GM12878 (cell line): ENCODE measurements around the gene ARHGAP5. TPM values are rescaled to one million over a fixed set of nuclear protein-coding genes. Genes with fewer than 3 reads are reported as not detected.
A peak's percentile ranks its signal among the peaks of the same experiment; 100 is the strongest.

Source experiments
- ATAC-seq: fragments of 200-7000 bp; cut with Tn5 transposase; 3 replicates; pipeline ENCODE4 v1.9.1; 2020; ENCODE audit warnings: mild to moderate bottlenecking, moderate library complexity
- BruUV-seq: library from RNA; stranded (reverse); fragments of 400-500 nt; replicated peaks from 2 replicates; lab custom pipeline; 2021; lab: Mats Ljungman, UMichigan
- CTCF ChIA-PET: fragments of 300-600 bp; sonication (Branson Sonifier 250); formaldehyde crosslinking; extraction: SDS; loops from one replicate; lab custom pipeline; 2021; ENCODE audit warnings: inconsistent platforms; lab: Yijun Ruan, JAX
- POLR2A ChIA-PET: fragments of 350-600 bp; formaldehyde crosslinking; extraction: SDS; loops from one replicate; lab custom pipeline; 2021; ENCODE audit warnings: inconsistent platforms; lab: Charles Lee
- RAD21 ChIA-PET: fragments of 300-600 bp; sonication (Branson Sonifier 250); formaldehyde crosslinking; loops from one replicate; lab custom pipeline; 2023; ENCODE audit warnings: antibody characterized with exemption; ENCODE audit not compliant: unreplicated experiment; lab: Charles Lee
- SMC1A ChIA-PET: fragments of 300-600 bp; sonication (Branson Sonifier 250); formaldehyde crosslinking; loops from one replicate; lab custom pipeline; 2023; ENCODE audit not compliant: unreplicated experiment, uncharacterized antibody; lab: Charles Lee
- DNase-seq: peaks from one replicate; pipeline ENCODE4 v3.0.0-alpha.2; 2011; ENCODE audit warnings: low read depth, low spot score
- FAIRE-seq: peaks from 3 replicates; lab custom pipeline; 2011; peaks lifted over from hg19 to GRCh38; lab: Jason Lieb, UNC
- H2AFZ ChIP-seq: 2 replicates; pipeline ENCODE4 v1.6.0; 2011; ENCODE audit warnings: low read depth, low read length, control low read depth; ENCODE audit not compliant: control insufficient read depth
- H3K27ac ChIP-seq: 2 replicates; pipeline ENCODE4 v1.5.1; 2011; ENCODE audit warnings: control low read depth; ENCODE audit not compliant: control insufficient read depth, insufficient read depth
- H3K27me3 ChIP-seq, 2 experiments: replicated peaks in 1 of 2; 2 replicates each; pipeline versions ENCODE4 v1.6.0 to v1.6.1; 2011; ENCODE audit warnings: low read length in 1 of 2; ENCODE audit not compliant: control insufficient read depth in 2 of 2, insufficient read depth in 2 of 2
- H3K36me3 ChIP-seq, 2 experiments: 2 replicates each; pipeline ENCODE4 v1.5.1; 2011; ENCODE audit warnings: low read length in 1 of 2; ENCODE audit not compliant: control insufficient read depth in 2 of 2, insufficient read depth in 2 of 2
- H3K4me1 ChIP-seq: 2 replicates; pipeline ENCODE4 v1.6.1; 2011; ENCODE audit warnings: mild to moderate bottlenecking, low read length, moderate library complexity, mixed read lengths; ENCODE audit not compliant: control insufficient read depth, insufficient read depth
- H3K4me2 ChIP-seq: 2 replicates; pipeline ENCODE4 v1.6.0; 2011; ENCODE audit warnings: control low read depth; ENCODE audit not compliant: control insufficient read depth, insufficient read depth
- H3K4me3 ChIP-seq: fragments of 200-600 bp; sonication (generic); 2 replicates; pipeline ENCODE4 v1.5.1; 2016
- H3K79me2 ChIP-seq: 2 replicates; pipeline ENCODE4 v1.6.0; 2011; ENCODE audit warnings: low read length; ENCODE audit not compliant: control insufficient read depth, insufficient read depth
- H3K9ac ChIP-seq: 2 replicates; pipeline ENCODE4 v1.8.0; 2011; ENCODE audit warnings: low read length, control low read depth, mixed read lengths; ENCODE audit not compliant: control insufficient read depth, insufficient read depth
- H3K9me3 ChIP-seq: replicated peaks from 3 replicates; pipeline ENCODE4 v1.5.1; 2011; ENCODE audit warnings: mild to moderate bottlenecking, low read length; ENCODE audit not compliant: control insufficient read depth, insufficient read depth
- H4K20me1 ChIP-seq: 2 replicates; pipeline ENCODE4 v1.6.0; 2011; ENCODE audit not compliant: control insufficient read depth, insufficient read depth
- ATF3 ChIP-seq: IDR thresholded peaks from 2 replicates; pipeline ENCODE4 v1.6.1; 2011; ENCODE audit warnings: low read depth, mild to moderate bottlenecking, low read length, moderate library complexity, borderline replicate concordance; ENCODE audit errors: extremely low read depth
- CTCF ChIP-seq, 3 experiments: IDR thresholded peaks in 2 of 3; conservative IDR thresholded peaks in 1 of 3; 2 replicates each; pipeline ENCODE4 v1.5.1; 2011; ENCODE audit warnings: low read depth in 3 of 3, low read length in 3 of 3, mild to moderate bottlenecking in 3 of 3, control low read depth in 2 of 3, moderate library complexity in 2 of 3, inconsistent platforms in 1 of 3, mixed read lengths in 1 of 3; ENCODE audit not compliant: control insufficient read depth in 2 of 3, insufficient read depth in 1 of 3; ENCODE audit errors: extremely low read depth in 1 of 3
- EED ChIP-seq: sonication (generic); IDR thresholded peaks from 2 replicates; pipeline ENCODE4 v1.6.1; 2016; ENCODE audit warnings: antibody characterized with exemption, low read depth
- KAT2A ChIP-seq: conservative IDR thresholded peaks from 2 replicates; pipeline ENCODE4 v1.6.1; 2011; ENCODE audit warnings: low read depth, low read length; ENCODE audit not compliant: control insufficient read depth
- MTA3 ChIP-seq: IDR thresholded peaks from 2 replicates; pipeline ENCODE4 v1.6.1; 2012; ENCODE audit warnings: low read length, inconsistent platforms, borderline replicate concordance
- NR2C2 ChIP-seq: IDR thresholded peaks from 2 replicates; pipeline ENCODE4 v1.6.1; 2011; ENCODE audit warnings: borderline replicate concordance, low read depth; ENCODE audit not compliant: control insufficient read depth, insufficient read length
- NR2F1 ChIP-seq: fragments of 450-650 bp; conservative IDR thresholded peaks from 2 replicates; pipeline ENCODE4 v1.6.1; 2017; ENCODE audit warnings: mild to moderate bottlenecking
- SMARCA5 ChIP-seq: fragments of 450-650 bp; IDR thresholded peaks from 2 replicates; pipeline ENCODE4 v1.6.1; 2017; ENCODE audit warnings: mild to moderate bottlenecking
- TBL1XR1 ChIP-seq: IDR thresholded peaks from 2 replicates; pipeline ENCODE4 v1.6.1; 2012; ENCODE audit warnings: low read depth, low read length, improper control_type of control experiment
- WGBS: methylation state at CpG from one replicate; pipeline ENCODE4 v1.1.6; 2016; ENCODE audit warnings: low lambda C conversion rate; ENCODE audit not compliant: insufficient replicate concordance, insufficient coverage; ENCODE audit errors: missing lambda C conversion rate; 5-methylcytosine and 5-hydroxymethylcytosine counted together
- in situ Hi-C: fragments of 300-500 bp; cut with MboI; formaldehyde crosslinking; loops from 9 replicates; pipeline ENCODE4 v1.14.3; 2018; ENCODE audit warnings: mixed read lengths
- intact Hi-C: fragments of 100-400 bp; cut with micrococcal nuclease; formaldehyde crosslinking; loops from one replicate; pipeline ENCODE4 v1.14.2; 2022; ENCODE audit not compliant: unreplicated experiment
- polyA plus RNA-seq, 11 experiments: library from polyadenylated mRNA; depleted of rRNA in 4 of 11; unstranded in 6 of 11; stranded (reverse) in 5 of 11; fragments of >200 nt; fragmentation: Nextera tagmentation in 4 of 11; fragmentation: Illumina TruSeq in 1 of 11; extraction: Ambion mirVana in 4 of 11; extraction: Trizol in 1 of 11; gene quantifications; 1 replicate in 1 of 11; 2 replicates in 10 of 11; pipeline versions ENCODE4 v1.2.1 to v1.2.3, GENCODE V29; 2011 to 2016; ENCODE audit warnings: inconsistent platforms in 2 of 11, missing spikeins in 2 of 11, low read depth in 1 of 11
- total RNA-seq, 4 experiments: library from RNA; depleted of rRNA in 3 of 4; stranded (reverse); fragments of >200 nt in 3 of 4; fragmentation: Illumina TruSeq in 1 of 4; extraction: Trizol in 1 of 4; gene quantifications; 2 replicates each; pipeline versions ENCODE4 v1.2.1 to v1.2.3, GENCODE V29; 2013 to 2021
- TF ChIP-seq, protein P1 (sequence below): fragments of 450-650 bp; formaldehyde crosslinking; IDR thresholded peaks from 2 replicates; pipeline ENCODE4 v1.5.0; 2022; ENCODE audit warnings: mild to moderate bottlenecking, missing genetic modification characterization

The ARHGAP5 gene
- total and polyA plus RNA-seq, 10 of the 15 experiments (the other 5 are each of a cell fraction or from before 2014, with no cell fraction given), result 0.91 to 19.6 (median 7.2) TPM

DNA sequence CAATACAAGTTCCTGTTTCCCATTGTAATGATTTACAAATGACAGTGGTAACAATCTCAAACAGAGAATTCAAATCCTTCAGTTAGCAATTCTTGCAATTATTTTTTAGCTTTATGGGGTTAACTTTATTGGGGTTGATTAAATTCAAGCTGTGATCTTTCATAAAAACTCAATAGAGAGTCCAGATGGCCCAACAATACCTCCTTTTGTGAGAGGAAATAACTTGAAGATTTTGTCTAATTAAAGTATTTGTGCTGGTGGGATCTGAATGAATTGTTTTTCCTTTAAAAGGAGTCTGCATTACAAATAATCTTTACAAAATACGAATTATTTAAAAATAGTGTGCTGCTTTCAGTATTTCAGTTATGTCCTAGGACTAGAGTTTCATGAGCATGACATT is 4.4 kb upstream of the ARHGAP5 start (continued):
- TF ChIP-seq NR2F1, result no peak
- TF ChIP-seq, protein P1, sequence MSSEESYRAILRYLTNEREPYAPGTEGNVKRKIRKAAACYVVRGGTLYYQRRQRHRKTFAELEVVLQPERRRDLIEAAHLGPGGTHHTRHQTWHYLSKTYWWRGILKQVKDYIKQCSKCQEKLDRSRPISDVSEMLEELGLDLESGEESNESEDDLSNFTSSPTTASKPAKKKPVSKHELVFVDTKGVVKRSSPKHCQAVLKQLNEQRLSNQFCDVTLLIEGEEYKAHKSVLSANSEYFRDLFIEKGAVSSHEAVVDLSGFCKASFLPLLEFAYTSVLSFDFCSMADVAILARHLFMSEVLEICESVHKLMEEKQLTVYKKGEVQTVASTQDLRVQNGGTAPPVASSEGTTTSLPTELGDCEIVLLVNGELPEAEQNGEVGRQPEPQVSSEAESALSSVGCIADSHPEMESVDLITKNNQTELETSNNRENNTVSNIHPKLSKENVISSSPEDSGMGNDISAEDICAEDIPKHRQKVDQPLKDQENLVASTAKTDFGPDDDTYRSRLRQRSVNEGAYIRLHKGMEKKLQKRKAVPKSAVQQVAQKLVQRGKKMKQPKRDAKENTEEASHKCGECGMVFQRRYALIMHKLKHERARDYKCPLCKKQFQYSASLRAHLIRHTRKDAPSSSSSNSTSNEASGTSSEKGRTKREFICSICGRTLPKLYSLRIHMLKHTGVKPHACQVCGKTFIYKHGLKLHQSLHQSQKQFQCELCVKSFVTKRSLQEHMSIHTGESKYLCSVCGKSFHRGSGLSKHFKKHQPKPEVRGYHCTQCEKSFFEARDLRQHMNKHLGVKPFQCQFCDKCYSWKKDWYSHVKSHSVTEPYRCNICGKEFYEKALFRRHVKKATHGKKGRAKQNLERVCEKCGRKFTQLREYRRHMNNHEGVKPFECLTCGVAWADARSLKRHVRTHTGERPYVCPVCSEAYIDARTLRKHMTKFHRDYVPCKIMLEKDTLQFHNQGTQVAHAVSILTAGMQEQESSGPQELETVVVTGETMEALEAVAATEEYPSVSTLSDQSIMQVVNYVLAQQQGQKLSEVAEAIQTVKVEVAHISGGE, result no peak
- TF ChIP-seq MTA3, result no peak
- TF ChIP-seq EED, result no peak
- TF ChIP-seq SMARCA5, result no peak

DNA sequence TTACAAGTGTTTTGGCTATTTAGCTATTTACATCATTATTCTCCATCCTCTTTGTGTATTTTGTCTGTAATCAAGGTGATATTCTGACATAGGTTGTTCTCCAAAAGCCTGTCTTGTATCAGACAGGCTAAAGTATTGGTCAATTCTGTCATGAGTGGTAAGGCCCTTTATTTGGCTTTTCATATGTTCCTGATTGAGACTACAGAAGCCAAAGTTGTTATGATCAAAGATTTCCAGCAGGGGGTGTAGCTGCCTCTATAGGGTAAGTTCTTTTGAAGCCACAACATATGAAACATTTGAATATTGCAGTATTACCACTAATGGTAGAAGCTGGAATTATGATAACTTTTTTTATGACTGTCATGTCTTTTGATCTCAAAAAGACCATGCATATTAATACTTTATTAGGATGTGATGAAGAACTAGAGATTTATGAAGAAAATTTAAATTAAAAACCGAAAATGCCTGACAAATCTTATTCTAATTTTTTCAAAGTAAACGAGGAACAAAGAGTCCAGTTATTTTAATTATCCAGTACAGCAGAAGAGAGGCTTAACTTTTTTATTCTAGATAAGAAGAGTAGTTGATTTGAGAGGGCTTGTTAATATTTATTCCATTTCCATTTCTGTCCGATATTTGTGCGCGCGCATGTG is 3.4 kb upstream of the ARHGAP5 start:
- Histone ChIP-seq H2AFZ (no peak overlapping the region), H3K9me3 (no peaks in the 10 kb centered on the region; the same call in 2 of the 3 replicates), H3K27ac (no peak overlapping the region), H3K4me1 (no peaks in the 10 kb centered on the region), H3K79me2 (no peaks in the 10 kb centered on the region), H4K20me1 (no peaks in the 10 kb centered on the region), H3K27me3 (no peaks in the 10 kb centered on the region), H3K4me2 (no peak overlapping the region), H3K9ac (no peak overlapping the region), H3K36me3 (no peaks in the 10 kb centered on the region), H3K4me3 (no peak overlapping the region)
- ChIA-PET SMC1A (interaction anchor here (0.7 to 8.0 kb wide), 19 partner anchors 17 to 185 kb away, joined by 3 to 154 read pairs (median 4); partner anchors contain the start of gene RNU6-8), RAD21 (interaction anchor here (0.8 to 6.8 kb wide), 11 partner anchors 126 to 486 kb away, joined by 3 to 99 read pairs (median 4); no protein-coding TSS in a partner anchor), CTCF (interaction anchor here (0.6 to 12.6 kb wide), 27 partner anchors 12 to 616 kb away, joined by 3 to 300 read pairs (median 4); partner anchors contain the start of genes DTD2 and RNU6-8), POLR2A (no interaction called here)
- peak; percentile 36 for DNase-seq
- ATAC-seq, result peak; percentile 16; the same call in 2 of the 3 replicates
- in situ Hi-C loops (loop anchor here (5.0 kb wide), 2 partner anchors 179 to 484 kb away; no protein-coding TSS in a partner anchor), intact Hi-C loops (loop anchor here (1.0 to 10.0 kb wide), 6 partner anchors 147 to 619 kb away; partner anchors contain the start of gene DTD2)
- no TSS peak for BruUV-seq
- FAIRE-seq, result peak; percentile 78
- 75% methylated on average over 6 of the region's 6 CpGs for WGBS
- TF ChIP-seq CTCF (IDR thresholded peaks at IDR 0.05 in 2 of 3, conservative IDR thresholded peaks at IDR 0.05 in 1 of 3; ENCODE audit: control insufficient read depth in 2 of 3, extremely low read depth in 1 of 3, insufficient read depth in 1 of 3, low read depth in 3 of 3, low read length in 3 of 3) (peak; percentile 61 to 79 (median 65); a peak in 5 of 6 replicates), KAT2A (no peak), ATF3 (no peak), NR2C2 (no peak), TBL1XR1 (no peak)
